Esophagus muscularis mucosa (tissue), 4 donors: Measurements from ENCODE around the gene GABPB1.

Experiments used
- EP300 ChIP-seq: sonication (generic); formaldehyde crosslinking; IDR thresholded peaks from one replicate; pipeline ENCODE4 v1.6.1; 2017; ENCODE audit warnings: antibody characterized with exemption
- POLR2A ChIP-seq: fragments of 450-650 bp; IDR thresholded peaks from one replicate; pipeline ENCODE4 v1.6.1; 2017; ENCODE audit warnings: antibody characterized with exemption, moderate library complexity, mild to moderate bottlenecking, low read depth
- POLR2AphosphoS5 ChIP-seq, 2 donors: sonication (generic); formaldehyde crosslinking; IDR thresholded peaks; one replicate each; pipeline ENCODE4 v1.6.1; 2017; ENCODE audit warnings: antibody characterized with exemption in 2 of 2
- TF ChIP-seq, protein P1 (sequence below), 3 experiments: fragments of 200-600 bp in 2 of 3; fragments of 450-650 bp in 1 of 3; sonication (generic) in 2 of 3; IDR thresholded peaks; one replicate each; pipeline ENCODE4 v1.5.1; 2017 to 2019; ENCODE audit warnings: antibody characterized with exemption in 3 of 3, mild to moderate bottlenecking in 2 of 3, moderate library complexity in 1 of 3

DNA sequence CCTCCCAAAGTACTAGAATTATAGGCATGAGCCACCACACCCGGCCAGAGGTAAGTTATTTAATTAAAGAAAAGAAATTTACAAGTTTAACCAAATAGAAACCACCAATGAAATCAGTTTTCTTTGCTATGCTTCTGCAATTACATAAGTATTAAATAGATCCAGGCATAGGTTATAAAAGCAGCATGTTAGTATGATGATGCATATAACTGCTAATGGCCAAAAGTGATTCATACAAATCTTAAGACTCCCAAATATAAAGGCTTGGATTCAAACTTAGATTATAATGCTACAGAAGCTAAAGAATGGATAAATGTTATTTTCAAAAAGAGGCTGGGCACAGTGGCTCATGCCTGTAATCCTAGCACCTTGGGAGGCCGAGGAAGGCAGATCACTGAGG lies 56.7 kb downstream of the GABPB1 start:
- TF ChIP-seq, protein P1, sequence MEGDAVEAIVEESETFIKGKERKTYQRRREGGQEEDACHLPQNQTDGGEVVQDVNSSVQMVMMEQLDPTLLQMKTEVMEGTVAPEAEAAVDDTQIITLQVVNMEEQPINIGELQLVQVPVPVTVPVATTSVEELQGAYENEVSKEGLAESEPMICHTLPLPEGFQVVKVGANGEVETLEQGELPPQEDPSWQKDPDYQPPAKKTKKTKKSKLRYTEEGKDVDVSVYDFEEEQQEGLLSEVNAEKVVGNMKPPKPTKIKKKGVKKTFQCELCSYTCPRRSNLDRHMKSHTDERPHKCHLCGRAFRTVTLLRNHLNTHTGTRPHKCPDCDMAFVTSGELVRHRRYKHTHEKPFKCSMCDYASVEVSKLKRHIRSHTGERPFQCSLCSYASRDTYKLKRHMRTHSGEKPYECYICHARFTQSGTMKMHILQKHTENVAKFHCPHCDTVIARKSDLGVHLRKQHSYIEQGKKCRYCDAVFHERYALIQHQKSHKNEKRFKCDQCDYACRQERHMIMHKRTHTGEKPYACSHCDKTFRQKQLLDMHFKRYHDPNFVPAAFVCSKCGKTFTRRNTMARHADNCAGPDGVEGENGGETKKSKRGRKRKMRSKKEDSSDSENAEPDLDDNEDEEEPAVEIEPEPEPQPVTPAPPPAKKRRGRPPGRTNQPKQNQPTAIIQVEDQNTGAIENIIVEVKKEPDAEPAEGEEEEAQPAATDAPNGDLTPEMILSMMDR (IDR thresholded peaks at IDR 0.05) = no peak
- TF ChIP-seq POLR2A = no peak
- no peak for TF ChIP-seq EP300
- TF ChIP-seq POLR2AphosphoS5 (IDR thresholded peaks at IDR 0.05) = no peak
